Loucy (cell line): ENCODE measurements around the gene ECT2.

Source experiments
- EZH2phosphoT487 ChIP-seq: fragments of 200-600 bp; IDR thresholded peaks from 2 replicates; pipeline ENCODE4 v1.6.1; 2018; ENCODE audit warnings: antibody characterized with exemption, mild to moderate bottlenecking, moderate library complexity, borderline replicate concordance
- TF ChIP-seq, protein P1 (sequence below): fragments of 200-600 bp; sonication (generic); conservative IDR thresholded peaks from 2 replicates; pipeline ENCODE4 v1.5.1; 2014; ENCODE audit warnings: mild to moderate bottlenecking, antibody characterized with exemption, low read length

DNA sequence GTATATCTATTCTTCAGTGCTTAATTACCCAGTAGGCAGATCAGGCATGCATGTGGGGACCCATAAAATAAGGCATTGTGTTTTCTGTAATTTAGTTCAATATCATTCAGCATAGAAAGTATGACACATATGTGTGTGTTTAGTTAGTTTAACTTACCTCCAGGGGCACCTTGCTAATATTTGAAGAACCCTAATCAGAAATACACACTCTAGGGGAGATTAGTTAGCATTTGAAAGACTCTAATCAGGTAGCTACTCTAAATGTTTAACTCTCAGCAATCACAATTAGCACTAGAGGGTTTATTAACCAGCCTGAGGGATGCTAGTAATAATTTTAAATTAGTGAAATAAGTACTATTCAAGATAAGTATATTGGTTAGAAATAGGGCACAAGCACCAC is 104.5 kb downstream of the ECT2 start:
- TF ChIP-seq, protein P1, sequence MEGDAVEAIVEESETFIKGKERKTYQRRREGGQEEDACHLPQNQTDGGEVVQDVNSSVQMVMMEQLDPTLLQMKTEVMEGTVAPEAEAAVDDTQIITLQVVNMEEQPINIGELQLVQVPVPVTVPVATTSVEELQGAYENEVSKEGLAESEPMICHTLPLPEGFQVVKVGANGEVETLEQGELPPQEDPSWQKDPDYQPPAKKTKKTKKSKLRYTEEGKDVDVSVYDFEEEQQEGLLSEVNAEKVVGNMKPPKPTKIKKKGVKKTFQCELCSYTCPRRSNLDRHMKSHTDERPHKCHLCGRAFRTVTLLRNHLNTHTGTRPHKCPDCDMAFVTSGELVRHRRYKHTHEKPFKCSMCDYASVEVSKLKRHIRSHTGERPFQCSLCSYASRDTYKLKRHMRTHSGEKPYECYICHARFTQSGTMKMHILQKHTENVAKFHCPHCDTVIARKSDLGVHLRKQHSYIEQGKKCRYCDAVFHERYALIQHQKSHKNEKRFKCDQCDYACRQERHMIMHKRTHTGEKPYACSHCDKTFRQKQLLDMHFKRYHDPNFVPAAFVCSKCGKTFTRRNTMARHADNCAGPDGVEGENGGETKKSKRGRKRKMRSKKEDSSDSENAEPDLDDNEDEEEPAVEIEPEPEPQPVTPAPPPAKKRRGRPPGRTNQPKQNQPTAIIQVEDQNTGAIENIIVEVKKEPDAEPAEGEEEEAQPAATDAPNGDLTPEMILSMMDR = no peak
- no peak for TF ChIP-seq EZH2phosphoT487
